GM11168 (cell line): ENCODE data around the gene PRPF40B.

ENCODE experiments used
- in situ Hi-C: fragments of 300-500 bp; cut with MboI; formaldehyde crosslinking; loops from one replicate; pipeline ENCODE4 v1.12.0; 2022; ENCODE audit warnings: low sequenced_read_pairs; ENCODE audit not compliant: unreplicated experiment

The PRPF40B gene

DNA sequence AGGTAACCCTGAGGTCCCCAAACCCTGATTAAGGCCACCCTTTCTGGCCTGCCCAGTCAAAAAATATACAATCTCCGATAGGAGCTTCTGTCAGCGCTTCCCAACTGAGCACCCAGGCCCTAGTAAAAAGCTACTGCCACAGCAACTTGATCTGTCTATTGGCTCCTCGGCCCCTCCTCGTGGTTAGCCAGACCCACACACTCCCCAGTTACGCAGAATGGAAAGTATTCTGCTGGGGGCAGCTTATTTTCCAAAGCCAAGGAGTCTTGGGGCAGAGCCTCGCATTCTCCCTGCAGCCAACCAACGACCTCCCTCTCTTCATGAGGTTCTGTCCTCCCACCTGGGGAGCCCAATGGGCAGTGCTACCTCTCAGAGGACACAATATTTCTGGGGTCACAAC lies 51.8 kb downstream of the PRPF40B start:
- in situ Hi-C loops = no loop called here

DNA sequence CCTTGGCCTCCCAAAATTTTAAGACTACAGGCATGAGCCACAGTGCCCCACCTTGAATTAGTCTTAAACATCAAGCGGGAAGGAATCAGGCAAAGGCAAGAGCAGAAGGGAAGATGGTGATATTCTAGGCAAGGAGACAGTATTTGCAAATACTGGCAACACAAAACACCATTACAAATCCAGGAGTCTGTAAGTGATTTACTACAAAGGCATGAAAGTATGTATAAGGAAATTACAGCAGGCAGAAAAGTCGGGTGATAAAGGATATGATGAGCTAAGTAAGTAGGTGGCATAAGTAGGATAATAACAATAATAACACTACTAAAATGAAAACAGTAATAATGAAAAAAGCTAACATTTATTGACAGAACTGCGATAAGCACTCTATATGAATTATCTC lies 55.4 kb downstream of the PRPF40B start:
- in situ Hi-C loops = no loop called here

DNA sequence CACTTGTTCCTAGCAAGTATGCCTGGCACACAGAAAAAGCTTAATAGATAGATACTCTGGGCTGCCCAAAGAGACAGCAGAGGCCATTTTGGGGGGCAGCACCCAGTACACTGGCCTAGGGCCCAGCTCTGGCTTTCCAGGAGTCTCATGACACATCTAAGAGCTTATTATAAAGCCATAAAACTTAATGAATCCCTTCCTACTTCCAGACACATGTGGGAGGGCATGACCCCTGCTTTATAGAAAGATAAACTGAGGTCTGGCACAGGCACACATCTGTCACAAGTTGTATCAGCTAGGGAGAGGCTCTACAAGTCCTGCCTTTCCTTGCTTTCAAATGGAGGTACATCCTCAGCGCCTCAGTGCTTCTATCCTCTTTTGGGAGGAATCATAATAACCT lies 56.7 kb downstream of the PRPF40B start:
- in situ Hi-C loops = no loop called here

DNA sequence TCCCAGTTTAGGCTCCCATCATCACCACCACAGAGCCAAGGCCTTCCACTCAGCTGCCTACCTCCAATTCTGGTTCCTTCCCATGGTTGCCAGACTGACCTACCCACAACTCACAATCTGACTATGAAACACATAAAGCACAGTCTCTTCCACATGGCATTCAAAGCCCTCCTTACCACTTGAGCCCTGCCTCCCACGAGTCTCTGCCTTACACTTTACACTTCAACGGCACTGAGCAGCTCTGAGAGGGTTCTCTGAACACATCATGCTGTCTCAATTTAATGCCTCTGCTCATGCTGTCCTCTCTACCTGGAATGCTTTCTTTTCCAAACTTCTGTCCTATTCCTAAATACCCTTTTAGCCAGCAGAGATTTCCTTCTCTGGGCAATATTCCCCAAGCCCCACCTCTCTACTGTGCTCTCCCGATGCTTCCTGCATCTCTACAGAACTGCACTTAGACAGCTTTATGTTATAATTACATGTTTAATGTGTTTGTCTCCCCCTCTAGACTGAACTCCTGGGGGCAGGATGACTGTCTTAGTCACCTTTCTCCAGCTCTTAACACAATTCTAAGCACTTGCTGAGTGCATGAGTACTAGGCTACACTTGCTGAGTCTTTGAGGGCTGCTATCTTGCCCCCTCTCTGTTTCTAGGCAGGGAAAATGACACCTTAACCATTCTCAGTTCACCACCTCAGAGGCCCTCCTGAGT lies 60.4 kb downstream of the PRPF40B start:
- in situ Hi-C loops = no loop called here

DNA sequence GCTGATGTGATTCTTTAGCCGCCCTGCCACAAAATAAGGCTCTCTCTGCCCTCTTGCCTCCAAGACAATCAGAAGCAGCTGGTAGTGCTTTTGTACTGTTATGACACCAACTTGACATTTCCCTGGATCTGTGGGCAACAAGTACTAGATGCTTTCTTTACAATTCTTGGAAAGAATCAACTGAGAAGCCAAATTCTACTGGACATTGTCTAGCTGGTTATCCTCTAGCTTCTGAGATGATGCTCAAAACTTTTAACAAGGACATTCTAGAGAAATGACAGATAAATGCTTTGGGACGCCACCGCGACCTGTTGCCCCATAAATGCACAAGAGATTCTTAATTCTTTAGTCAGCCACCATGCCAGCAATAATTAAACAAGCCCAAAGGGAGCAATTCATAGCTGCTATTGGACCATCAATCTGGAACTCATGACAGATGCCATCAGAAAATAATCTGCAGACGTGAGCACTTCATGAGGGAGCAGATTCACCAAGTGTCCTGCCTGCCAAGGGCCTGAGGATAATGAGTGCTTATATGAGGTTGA lies 61.0 kb downstream of the PRPF40B start:
- in situ Hi-C loops = no loop called here

GRCh38 chr12:49687941-49688340 lies 64.6 kb downstream of the PRPF40B start:
- in situ Hi-C loops = no loop called here

- in situ Hi-C loops = no loop called here
Measured at GRCh38 chr12:49689237-49689636, 65.9 kb downstream of the PRPF40B start.

GRCh38 chr12:49689785-49690184 lies 66.4 kb downstream of the PRPF40B start:
- in situ Hi-C loops = no loop called here

GRCh38 chr12:49692851-49693250 lies 69.5 kb downstream of the PRPF40B start:
- in situ Hi-C loops = no loop called here

- in situ Hi-C loops = no loop called here
Measured at GRCh38 chr12:49693931-49694444, 70.6 kb downstream of the PRPF40B start.
